ENCODE data around the gene NCBP2L. TPM values are rescaled to one million over a fixed set of nuclear protein-coding genes. Genes with fewer than 3 reads are reported as not detected.

The NCBP2L gene
- total and polyA plus RNA-seq, 2 donors (not counting 3 experiments of a cell fraction or from before 2014, with no cell fraction given), result not detected

- Histone ChIP-seq H3K4me2 (ENCODE audit: insufficient read depth, low read length) (no peak overlapping the region), H4K20me1 (replicated peaks; ENCODE audit: control insufficient read depth, extremely low read depth, insufficient read depth, low read length) (no peaks in the 10 kb centered on the region), H3K9me3 (replicated peaks; ENCODE audit: control insufficient read depth, insufficient read depth, low read length) (no peaks in the 10 kb centered on the region), H3K36me3 (ENCODE audit: control insufficient read depth in 2 of 2, extremely low read depth in 1 of 2, insufficient read depth in 2 of 2, low read length in 2 of 2) (no peaks in the 10 kb centered on the region), H2AFZ (ENCODE audit: low read depth, low read length) (no peak overlapping the region), H3K9me1 (replicated peaks; ENCODE audit: control insufficient read depth, extremely low read depth, insufficient read depth, low read length) (no peaks in the 10 kb centered on the region), H3K27me3 (ENCODE audit: control insufficient read depth in 2 of 2, insufficient read depth in 2 of 2, low read length in 2 of 2) (no peaks in the 10 kb centered on the region), H3K79me2 (ENCODE audit: control insufficient read depth, insufficient read depth, low read length) (peaks cover 18% of the 10 kb centered on the region), H3K27ac (ENCODE audit: insufficient read depth, low read depth, low read length) (no peak overlapping the region), H3K4me3 (replicated peaks in 1 of 3; ENCODE audit: insufficient read depth in 1 of 3, low read depth in 1 of 3, low read length in 3 of 3) (no peak overlapping the region), H3K9ac (replicated peaks; ENCODE audit: extremely low read depth, insufficient read depth, low read length) (no peak overlapping the region), H3K4me1 (ENCODE audit: control insufficient read depth, extremely low read depth, insufficient read depth, low read length) (no peaks in the 10 kb centered on the region)
- TF ChIP-seq JUN (IDR thresholded peaks at IDR 0.05; ENCODE audit: borderline replicate concordance, insufficient read depth, insufficient read length, low read depth) (no peak), MAX (IDR thresholded peaks at IDR 0.05; ENCODE audit: insufficient read depth, insufficient read length) (no peak), EZH2 (IDR thresholded peaks at IDR 0.05; ENCODE audit: borderline replicate concordance, low read depth, low read length, severe bottlenecking) (no peak), CTCF (IDR thresholded peaks at IDR 0.05; ENCODE audit: extremely low read depth in 1 of 2, insufficient read depth in 1 of 2, low read depth in 1 of 2, low read length in 2 of 2) (no peak), GATA2 (IDR thresholded peaks at IDR 0.05; ENCODE audit: insufficient read depth, insufficient read length, low read depth, low read length) (no peak), MYC (IDR thresholded peaks at IDR 0.05; ENCODE audit: low read depth, low read length) (no peak), POLR2A (IDR thresholded peaks at IDR 0.05; ENCODE audit: low read depth, low read length) (no peak), FOS (IDR thresholded peaks at IDR 0.05; ENCODE audit: borderline replicate concordance, insufficient read depth, low read length) (no peak), POLR2AphosphoS5 (IDR thresholded peaks at IDR 0.05; ENCODE audit: insufficient read depth, low read depth, low read length) (no peak)
- FAIRE-seq (no peak), DNase-seq (ENCODE audit: low read depth, low spot score) (no peak)
- intact Hi-C loops (cut with micrococcal nuclease), result no loop called here
- ChIA-PET CTCF (no interaction called here), POLR2A (no interaction called here)
- no TSS peak for BruUV-seq (replicated peaks)
- dilution Hi-C loops (cut with MboI; ENCODE audit: extremely low pct_ligation_motif_present, low sequenced_read_pairs), result no loop called here
Observed at GRCh38 chrX:107834275-107835201, 57.0 kb downstream of the NCBP2L start.

Measured in endothelial cell of umbilical vein (primary cell).